Eye (tissue), 1 donor: ENCODE measurements around the gene SSBP3.
A peak's percentile ranks its signal among the peaks of the same experiment; 100 is the strongest.

ENCODE experiments used
- DNase-seq: peaks from one replicate; pipeline ENCODE4 v3.0.0-alpha.2; 2015

Gene SSBP3

DNA sequence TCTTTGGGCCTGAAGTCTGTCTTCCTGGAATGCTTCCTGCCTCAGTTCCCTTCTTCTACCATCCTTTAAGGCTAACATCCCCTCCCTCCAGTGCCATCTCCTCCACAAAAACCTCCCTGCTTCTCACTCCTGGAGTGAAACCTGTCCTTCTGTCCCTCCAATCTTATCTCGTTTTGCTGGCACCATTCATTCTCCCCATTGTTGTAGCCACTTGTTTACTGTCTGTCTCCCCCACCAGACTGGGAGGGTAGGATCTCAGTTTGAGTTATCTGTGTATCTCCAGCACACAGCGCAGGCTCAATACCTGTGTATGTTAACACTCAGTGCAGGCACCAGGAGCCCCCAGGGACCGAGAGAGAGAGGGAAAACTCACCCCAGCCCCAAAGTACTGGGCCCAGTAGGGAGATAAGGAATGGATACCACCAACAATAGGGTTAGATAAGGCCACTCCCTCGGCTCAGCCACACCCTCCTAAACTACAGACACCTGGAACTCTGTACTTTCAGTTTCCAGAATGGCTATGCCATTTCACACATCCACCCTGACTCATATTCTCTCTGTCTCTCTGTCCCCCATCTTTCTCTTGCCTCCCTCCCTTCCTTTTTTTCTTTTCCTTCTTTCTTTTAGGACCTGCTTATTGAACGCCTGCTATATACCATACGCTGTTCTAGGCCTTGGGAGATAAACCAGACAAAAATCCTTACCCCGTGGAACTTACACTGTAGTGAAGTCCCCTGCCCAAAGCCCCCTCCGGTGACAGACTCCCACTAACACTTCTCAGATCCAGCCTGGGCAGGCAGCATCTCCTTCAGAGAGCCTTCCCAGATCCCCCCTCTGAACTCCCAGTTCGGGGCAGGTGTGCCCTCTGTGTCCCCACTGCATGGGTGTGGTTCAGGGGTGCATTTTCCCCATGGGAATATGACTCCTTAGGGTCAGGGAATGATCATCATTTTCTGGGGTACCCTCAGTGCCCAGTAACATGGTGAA lies 3.3 kb upstream of the SSBP3 start:
- DNase-seq = no peak

DNA sequence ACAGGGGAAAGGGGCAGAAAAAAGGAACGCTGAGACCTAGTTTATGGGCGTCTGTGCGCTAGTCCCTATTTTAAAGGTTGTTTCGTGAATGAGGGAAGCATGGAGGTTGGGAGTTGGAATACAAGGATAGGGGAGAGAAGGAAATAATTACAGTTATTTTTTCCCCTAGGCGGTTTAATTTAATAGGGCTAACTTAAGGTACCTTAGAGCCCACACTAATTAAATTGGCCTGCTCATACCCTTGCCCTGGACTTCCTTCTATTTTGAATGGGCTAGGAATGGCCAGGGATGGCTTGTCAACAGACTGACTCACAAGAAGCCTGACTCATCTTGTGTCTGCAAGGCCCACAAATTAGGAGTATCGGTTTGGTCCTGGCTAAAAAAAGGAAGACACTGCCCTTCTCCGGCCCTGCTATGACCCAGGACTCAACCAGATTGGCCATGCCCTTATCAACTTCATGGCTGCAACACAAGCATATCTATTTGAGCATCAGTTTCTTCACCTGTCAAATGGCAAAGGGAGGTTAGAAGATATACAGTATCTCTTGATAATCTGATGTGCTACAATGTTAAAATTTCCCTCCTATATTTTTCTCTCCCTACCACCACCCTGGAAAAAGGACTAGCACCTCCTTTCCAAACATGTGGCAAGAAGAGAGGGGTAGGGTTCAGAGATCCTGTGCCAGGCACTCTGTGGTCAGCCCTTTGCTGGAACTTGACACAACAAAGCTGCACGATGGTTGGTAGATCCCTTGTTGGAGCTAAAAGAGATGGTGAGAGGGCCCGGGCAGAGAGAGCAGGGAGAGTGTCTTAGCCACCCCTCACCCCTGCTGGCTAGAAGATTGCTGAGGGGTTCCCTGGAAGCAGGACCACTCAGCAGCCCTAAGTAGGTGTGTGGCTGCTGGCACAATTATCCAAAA lies 2.2 kb upstream of the SSBP3 start:
- DNase-seq = no peak

DNA sequence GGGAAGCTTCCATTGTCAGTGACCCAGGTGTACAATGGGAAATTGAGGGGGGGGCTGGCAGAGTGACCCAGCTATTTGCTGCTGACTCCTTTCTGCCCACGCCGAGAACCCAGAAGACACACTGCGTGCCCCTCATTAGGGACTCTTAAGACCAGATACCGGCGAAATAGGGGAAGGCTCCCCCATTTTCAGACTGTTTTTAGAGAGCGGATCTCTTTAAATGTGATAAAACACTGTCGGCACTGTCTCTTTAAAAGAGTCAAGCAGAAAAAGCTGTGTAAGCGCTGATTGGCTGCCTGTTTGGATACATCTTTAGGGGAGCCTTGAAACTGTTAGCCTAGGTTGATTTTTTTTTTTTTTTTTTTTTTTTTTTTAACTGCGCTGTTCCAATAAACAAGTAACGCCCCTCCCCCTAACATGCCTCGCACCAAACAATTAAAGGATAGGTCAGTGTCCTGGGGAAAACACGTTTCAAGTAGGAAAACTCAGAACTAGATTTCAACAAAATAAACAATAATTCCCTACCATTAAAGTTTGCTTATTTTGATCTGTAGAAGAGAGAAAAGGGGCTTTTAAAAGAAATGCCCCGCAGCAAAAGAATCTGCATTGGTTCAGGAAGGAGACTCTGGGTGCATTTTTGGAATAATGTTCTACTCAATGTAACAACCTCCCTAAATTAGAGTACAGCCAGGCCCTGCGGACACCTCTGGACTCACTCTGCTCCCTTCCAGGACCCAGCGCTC lies 1.4 kb upstream of the SSBP3 start:
- peak; percentile 98 for DNase-seq

DNA sequence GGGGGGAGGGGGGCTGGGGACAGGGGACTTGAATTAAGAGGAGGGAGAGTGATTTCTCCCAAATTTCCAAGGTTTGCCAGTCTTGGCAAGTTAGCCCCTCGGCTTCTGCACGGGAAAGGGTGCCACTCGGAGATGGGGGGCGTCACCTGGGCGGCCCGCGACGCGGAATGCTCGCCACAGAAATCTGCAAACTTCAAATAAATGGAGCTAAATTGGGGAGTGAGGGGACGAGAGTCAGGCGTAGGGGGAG lies 885 bp upstream of the SSBP3 start:
- no peak for DNase-seq

GRCh38 chr1:54405898-54406293 lies 298 bp downstream of the SSBP3 start:
- peak; percentile 71 for DNase-seq

- peak; percentile 62 for DNase-seq
These were observed 976 bp downstream of the SSBP3 start for GRCh38 chr1:54404939-54405897.

DNA sequence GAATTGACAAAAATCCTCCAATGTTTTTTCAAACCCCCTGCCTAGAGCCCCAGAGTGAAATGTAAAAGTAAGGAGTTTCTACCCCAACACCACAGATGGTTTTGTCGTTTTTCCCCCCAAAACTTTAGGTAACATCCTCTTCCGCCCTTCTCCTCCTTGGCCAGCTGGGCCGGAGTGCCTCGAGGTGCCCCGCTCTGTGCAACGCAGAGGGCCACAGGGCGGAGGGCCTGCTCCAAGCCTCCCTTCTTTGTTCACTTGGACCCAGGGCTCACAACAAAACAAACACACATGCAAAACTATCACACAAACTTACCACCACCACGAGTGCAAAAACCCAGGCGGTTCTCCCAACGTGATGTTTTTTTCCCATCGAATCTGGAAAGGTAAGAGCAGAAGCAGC lies 1.9 kb downstream of the SSBP3 start:
- DNase-seq = no peak

DNA sequence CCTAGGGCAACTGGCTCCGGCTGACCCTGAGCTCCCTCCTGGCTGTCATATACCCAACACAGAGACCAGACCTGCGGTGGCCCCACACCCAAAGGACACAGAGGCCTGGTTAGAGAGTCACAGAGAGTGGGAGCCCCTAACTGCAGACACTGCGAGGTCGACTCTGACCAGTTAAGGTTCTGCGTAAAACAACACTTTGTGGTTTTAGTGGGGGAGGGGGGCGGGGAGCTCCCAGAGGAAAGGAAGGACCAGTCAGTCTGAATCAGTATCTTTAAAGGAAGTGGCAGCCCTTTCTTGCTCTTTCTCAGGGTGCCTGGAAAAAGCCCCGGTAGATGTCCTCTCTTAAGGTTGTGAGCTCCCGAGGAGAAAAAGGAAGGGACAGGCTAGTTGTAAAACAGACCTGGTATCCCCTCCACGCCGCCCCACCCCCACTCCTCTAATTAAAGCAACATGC lies 2.4 kb downstream of the SSBP3 start:
- peak; percentile 46 for DNase-seq

DNA sequence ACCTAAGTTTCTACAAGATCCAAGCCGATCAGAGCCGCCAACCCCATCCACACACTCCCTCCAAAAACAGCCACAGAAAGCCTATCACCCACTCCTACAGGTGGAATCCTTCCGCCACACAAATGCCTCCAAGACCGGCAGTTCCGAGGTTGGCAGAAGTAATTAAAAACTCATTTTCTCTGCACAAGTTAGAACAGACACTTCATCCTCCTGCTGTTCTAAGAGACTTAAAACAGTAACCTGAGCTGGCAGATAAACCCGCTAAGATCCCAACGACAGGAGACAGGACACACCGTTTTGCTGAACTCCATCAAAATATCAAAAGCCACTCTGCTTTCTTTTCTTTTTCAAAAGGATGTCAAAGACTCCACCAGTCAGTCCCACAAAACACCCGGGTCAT lies 2.8 kb downstream of the SSBP3 start:
- no peak for DNase-seq

DNA sequence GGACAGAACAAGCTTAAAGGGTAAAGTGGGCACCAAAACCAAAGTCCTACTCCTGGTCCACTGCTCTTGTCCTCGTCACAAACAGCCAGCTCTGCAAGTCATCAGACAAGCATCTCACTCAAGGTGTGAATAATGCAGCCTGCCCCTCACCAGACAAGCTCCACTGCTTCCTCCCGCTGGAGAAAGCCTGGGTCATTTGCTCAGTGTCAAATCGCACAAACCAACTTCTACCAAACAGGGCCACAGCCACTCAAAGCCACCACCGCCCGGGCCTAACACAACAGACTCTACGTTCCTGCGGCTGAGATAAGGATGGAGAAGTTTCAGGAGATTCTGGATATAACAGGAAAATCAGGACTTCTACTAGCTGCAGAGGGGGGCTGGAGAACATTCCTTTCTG lies 3.3 kb downstream of the SSBP3 start:
- DNase-seq = no peak

- no peak for DNase-seq
These were observed 4.4 kb downstream of the SSBP3 start for GRCh38 chr1:54401799-54402198.

DNA sequence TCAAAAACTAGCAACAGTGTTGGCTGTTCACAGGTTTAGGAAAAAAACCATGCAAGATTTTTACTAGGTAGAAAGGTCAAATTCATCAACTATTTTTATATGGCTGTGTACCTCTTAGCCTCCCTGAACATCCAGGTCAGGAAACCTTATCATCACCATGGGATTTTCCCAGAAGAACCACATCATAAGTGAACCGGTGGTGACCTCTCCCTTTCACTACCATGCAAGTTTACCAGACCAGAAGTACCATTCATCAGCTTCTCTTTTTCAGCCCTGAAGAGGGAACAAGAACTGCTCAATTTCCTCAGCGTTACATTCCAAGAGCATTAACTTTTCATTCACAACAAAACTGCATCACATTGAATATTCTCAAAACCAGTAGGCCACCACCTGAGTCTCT lies 5.9 kb downstream of the SSBP3 start:
- no peak for DNase-seq

DNA sequence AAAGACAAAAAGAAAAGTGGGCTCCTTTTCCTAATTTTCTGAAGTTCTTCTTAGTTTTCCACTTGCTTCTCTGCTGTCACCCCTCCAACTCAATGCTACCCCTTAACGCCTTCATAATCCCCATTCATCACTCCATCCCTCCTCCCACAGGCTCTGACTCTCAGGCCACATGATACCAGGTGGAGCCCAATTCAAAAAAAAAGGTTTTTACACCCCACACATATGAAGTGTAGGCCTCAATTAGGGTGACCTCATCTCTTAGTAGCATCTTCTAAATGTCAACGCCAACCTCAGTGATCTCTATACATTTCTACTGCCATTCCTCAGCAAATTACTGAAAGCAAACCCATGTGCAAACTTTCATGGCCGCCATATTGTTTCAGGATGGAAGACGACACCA lies 6.4 kb downstream of the SSBP3 start:
- no peak for DNase-seq

DNA sequence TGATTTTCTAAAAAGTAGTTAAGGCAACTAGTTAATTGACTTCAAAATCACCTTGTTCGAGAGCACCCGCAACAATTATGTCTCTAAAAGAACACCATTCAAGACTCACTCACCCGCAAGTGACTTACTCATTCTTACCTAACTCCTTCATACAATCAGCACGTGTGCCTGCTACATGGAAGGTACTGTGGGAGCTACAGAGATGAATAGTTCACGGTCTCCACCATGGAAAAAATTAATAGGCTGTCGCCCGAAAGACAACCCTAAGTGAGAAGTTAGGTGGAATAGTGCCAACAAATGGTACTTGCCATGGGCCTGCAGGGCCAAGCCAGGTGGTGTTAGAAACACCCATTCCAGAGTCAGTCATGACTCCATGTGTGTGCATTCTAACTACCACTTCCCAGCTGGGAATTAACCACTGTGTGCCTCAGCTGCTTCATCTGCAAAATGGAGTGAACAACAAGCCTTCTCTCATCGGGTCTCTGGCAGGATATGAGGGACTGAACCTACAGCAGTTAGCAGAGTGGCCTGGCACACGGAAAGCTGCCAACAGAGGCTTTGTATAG lies 7.1 kb downstream of the SSBP3 start:
- no peak for DNase-seq

DNA sequence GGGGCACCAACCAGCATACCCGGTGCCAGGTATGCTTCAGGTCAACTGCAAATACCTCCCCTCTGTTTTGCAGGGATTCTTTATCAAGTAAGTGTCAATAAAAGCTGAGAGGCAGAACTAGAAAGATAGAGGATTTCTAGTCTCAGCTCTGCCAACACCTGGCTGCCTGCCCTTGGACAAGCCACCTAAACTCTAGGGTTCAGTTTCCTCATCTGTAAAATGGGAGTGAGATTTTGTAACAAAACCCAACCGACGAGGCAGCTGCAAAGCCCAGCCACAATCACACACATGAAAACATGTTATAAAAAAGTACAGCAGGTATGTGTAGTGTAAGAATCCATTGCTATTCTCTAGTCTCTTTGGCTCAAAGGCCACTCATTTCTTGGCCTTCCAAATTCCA lies 8.2 kb downstream of the SSBP3 start:
- DNase-seq = no peak

DNA sequence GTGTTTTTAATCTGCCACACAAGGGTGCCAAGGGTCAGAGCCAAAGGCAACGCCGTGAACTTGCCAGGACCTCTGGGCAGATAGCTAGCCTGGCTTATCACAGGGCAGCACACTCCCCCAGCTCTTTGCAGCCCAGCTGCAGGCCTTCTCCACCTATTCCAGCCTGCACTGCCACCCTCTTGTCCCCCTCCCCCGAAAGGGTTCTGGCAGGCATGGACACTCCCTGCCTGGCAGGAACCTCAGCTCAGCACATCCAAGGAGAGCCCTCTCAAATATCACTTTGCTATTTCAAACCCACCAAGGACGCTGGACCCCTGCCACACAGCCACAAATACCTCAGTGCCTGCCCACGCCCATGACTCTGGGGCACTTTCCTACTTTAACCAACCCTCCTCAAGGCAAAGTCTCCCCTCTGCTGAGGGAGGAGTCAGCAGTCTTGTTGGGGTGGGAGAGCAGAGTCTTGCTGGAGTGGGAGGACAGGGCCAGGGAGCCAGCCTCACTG lies 9.1 kb downstream of the SSBP3 start:
- DNase-seq = no peak

- no peak for DNase-seq
These were observed 9.8 kb downstream of the SSBP3 start for GRCh38 chr1:54396261-54396933.

DNA sequence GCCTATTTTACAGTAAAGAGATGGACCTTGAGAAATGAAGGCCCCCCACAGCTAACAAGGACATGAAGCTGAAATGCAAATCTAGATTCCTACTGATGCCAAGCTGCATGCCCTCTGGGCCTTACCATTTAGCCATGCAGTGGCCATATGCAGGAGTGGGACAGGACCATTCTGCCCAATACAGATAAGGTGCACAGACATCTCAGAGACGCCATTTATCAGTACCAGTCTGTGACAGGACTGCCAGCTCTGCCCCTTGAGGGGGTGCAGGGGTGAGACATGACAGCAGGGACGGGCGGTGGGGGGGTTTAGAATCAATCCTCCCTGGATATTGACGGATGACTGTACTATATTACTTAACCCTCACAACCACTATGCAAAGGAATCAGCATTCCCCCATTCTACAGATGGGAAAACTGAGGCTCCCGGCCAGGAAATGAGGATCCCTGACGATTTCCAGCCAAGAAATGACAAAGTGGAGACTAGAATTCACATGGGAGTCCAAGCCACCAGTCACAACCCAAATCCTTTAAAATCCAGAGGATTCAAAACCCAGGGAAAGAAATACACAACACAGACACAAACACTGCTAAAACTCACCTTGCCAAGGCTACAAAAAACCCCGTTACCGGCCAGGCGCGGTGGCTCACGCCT lies 10.8 kb downstream of the SSBP3 start:
- no peak for DNase-seq

DNA sequence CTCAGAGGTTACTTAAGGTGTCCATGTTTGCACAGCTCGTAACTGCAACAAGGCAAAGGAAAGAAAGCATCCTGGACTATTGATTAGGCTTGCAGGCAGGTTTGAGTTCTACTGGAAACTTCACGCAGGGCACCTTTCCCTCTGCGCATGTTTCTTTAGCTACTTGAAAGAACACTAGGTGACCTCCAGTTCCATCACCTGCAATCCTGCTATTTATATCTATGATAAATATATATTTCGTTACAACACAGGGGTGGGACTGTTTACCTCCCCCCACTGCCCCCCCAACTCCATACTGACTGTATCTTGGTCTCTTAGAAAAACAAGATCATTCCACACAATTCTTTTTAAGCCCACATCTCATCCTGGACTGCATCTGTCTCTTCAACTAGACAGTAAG lies 12.1 kb downstream of the SSBP3 start:
- no peak for DNase-seq

DNA sequence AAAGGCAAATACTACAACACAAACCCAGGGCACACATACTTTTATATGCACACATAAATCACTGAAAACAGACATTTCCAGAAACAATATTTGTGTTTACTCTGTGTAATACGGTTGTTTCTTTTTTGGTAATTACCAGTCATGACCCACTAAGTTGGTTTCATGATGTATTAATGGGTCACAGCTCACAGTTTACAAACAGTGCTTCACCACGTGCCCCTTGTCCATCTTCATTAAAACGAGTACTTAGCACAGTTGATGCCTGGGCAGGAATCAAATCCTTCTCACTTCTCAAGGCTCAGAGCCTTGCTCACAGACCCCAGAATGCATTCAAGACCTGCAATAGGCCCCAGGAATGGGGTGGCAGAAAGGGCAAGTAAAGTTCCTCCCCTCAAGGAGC lies 13.8 kb downstream of the SSBP3 start:
- no peak for DNase-seq
